Measurements from ENCODE around the gene CXorf51A.
"Not testable (repeated sequence)": the region's sequence is repeated elsewhere in the genome, so short reads cannot be mapped to it uniquely, and the experiment has no call there.

CXorf51A gene

DNA sequence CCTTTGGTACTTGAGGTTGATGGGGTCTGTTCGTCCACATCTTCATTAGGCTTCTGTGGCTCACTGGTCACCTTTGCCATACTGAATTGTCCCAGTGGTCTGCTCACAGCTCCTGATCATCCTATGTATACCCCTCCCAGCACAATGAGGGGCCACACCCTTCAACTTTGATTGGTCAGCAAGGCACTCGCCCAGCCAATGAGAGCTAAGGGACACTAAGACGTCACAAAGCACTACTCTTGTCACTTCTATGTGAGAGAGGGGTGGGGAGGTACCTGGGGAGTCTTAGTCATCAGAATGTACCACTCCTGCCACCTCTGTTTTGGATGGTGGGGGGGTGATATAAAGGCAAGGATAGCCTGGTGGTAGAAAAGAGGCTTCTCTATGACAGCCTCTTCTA lies at the start of gene CXorf51A:
CXorf51A (minus strand) TSS at position 101 of the 400 bp plus-strand sequence; CDS start at position 80, 21 bp downstream.
- not testable (repeated sequence) for DNase-seq (ENCODE audit: low spot score)

GRCh38 chrX:146863566-146863965 lies 49.0 kb upstream of the CXorf51A start:
- DNase-seq (ENCODE audit: low spot score) = no peak

DNA sequence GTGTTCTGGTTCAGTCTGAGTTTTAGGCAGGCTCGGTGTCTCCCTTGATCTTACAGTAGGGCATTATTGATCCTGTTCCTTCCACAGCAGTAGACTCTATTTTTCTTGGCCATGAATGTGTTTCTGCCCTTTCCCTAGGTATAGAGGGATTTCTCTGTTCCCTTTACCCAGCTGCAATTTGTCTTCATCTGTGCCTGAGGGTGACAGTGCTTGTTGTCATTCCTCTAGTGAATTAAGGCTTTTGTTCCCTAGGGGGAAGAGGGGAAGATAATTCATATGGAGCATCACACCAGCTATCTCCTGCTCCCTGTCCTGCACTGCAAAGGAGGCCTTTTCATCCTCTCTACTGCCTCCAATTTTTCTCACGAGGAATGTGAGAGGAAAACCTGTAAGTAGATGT lies 39.7 kb upstream of the CXorf51A start:
- DNase-seq (ENCODE audit: low spot score) = no peak

GRCh38 chrX:146831994-146832393 lies 17.4 kb upstream of the CXorf51A start:
- no peak for DNase-seq (ENCODE audit: low spot score)

GRCh38 chrX:146809471-146809870 lies 5.1 kb downstream of the CXorf51A start, which contains the start of gene CXorf51B:
Gene CXorf51B, plus strand, starts transcription at chrX:146809771. Its CDS starts 21 bp downstream, at chrX:146809792.
- DNase-seq (ENCODE audit: low spot score) = not testable (repeated sequence)
